Measurements from ENCODE around the gene DYRK1B.

The DYRK1B gene

GRCh38 chr19:39796000-39796498, 37.9 kb downstream of the DYRK1B start:
- DNase-seq (ENCODE audit: extremely low read depth, low read depth) = no peak
- no peak overlapping the region for H3K4me3 ChIP-seq (replicated peaks; ENCODE audit: low read depth, low read length)
- TF ChIP-seq, protein P1, sequence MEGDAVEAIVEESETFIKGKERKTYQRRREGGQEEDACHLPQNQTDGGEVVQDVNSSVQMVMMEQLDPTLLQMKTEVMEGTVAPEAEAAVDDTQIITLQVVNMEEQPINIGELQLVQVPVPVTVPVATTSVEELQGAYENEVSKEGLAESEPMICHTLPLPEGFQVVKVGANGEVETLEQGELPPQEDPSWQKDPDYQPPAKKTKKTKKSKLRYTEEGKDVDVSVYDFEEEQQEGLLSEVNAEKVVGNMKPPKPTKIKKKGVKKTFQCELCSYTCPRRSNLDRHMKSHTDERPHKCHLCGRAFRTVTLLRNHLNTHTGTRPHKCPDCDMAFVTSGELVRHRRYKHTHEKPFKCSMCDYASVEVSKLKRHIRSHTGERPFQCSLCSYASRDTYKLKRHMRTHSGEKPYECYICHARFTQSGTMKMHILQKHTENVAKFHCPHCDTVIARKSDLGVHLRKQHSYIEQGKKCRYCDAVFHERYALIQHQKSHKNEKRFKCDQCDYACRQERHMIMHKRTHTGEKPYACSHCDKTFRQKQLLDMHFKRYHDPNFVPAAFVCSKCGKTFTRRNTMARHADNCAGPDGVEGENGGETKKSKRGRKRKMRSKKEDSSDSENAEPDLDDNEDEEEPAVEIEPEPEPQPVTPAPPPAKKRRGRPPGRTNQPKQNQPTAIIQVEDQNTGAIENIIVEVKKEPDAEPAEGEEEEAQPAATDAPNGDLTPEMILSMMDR (IDR thresholded peaks at IDR 0.05; ENCODE audit: low read depth, low read length, missing control alignments) = no peak

DNA sequence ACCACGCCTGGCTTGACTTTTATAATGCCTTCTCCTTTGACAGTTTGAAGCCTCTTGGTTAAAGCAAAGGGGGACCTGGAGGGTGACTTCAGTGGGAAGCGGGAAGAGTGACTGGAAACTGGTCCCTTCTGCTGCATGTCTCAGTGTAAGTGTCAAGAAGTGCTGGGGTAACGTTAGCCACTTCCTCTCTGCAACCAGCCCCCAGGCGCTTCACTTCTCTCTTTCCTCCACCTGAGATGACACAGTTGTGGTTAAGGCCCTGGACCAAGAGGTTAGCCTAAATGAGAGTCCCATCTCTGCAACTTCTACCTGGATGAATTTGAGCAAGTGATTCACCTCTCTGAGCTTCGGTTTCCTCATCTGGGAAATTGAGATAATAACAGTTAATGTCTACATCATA, 39.0 kb downstream of the DYRK1B start:
- TF ChIP-seq, protein P1 (IDR thresholded peaks at IDR 0.05; ENCODE audit: low read depth, low read length, missing control alignments) = no peak
- no peak overlapping the region for H3K4me3 ChIP-seq (replicated peaks; ENCODE audit: low read depth, low read length)
- DNase-seq (ENCODE audit: extremely low read depth, low read depth) = no peak

- DNase-seq (ENCODE audit: extremely low read depth, low read depth) = peak; percentile 27
- TF ChIP-seq, protein P1 (IDR thresholded peaks at IDR 0.05; ENCODE audit: low read depth, low read length, missing control alignments) = peak; percentile 92
- H3K4me3 ChIP-seq (replicated peaks; ENCODE audit: low read depth, low read length) = peak overlapping the region; percentile 29
Measured at GRCh38 chr19:39792999-39793546, 40.9 kb downstream of the DYRK1B start.

DNA sequence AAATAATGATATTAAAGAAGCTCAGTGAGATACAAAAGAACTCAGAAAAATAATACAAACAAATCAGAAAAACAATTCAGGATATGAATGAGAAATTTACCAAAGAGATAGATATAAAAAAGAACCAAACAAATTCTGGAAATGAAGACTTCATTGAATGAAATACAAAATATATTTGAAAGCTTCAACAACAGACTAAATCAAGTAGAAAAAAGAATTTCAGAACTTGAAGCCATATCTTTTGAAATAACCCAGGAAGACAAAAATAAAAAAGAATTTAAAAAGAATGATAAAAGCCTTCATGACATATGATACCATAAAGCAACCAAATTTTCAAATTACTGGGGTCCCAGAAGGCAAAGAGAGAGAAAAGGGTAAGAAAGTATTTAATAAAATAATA, 45.7 kb downstream of the DYRK1B start:
- DNase-seq (ENCODE audit: extremely low read depth, low read depth) = no peak
- TF ChIP-seq, protein P1 (IDR thresholded peaks at IDR 0.05; ENCODE audit: low read depth, low read length, missing control alignments) = no peak

DNA sequence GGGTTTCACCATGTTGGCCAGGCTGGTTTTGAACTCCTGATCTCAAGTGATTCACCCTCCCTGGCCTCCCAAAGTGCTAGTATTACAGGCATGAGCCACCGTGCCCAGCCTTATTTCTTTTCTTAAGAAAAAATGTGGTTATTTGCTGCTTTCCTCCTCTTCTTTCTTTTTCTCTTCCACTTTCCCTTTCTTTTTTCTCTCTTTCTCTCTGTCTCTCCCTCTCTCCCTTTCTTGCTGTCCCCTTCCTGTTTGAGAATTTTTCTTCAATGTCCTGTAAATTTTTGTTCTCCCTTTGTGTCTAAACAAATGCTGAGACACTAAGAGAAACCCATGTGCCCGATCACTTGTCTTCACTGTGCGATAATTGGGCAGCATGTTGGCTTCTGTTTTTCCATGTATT, 53.1 kb downstream of the DYRK1B start:
- TF ChIP-seq, protein P1 (IDR thresholded peaks at IDR 0.05; ENCODE audit: low read depth, low read length, missing control alignments) = no peak
- DNase-seq (ENCODE audit: extremely low read depth, low read depth) = no peak
- no peak overlapping the region for H3K4me3 ChIP-seq (replicated peaks; ENCODE audit: low read depth, low read length)

More for the DNA sequence above, 45.7 kb downstream of the DYRK1B start:
- H3K4me3 ChIP-seq (replicated peaks; ENCODE audit: low read depth, low read length) = no peak overlapping the region

DNA sequence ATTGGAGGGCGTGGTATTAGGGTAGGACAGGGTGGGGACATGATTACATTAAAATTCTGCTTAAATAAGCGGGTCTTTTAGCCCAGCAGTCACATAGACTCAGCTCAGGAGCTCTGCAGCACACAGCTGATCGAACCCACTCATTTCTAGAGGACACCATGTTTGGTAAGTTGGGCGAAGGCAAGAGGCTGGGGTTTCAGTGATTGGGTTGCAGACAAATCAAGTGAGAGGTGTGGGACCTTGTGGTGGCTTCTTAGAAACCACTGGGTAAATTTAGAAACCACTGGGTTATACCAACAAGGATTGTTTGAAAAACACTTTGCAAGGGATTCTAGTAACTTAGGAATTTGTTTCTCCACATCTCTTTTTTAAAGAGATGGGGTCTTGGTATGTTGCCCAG, 55.2 kb downstream of the DYRK1B start, which contains the start of gene LEUTX:
LEUTX (plus strand) TSS at position 92 of the 400 bp plus-strand sequence; CDS start at position 159, 67 bp downstream.
- TF ChIP-seq, protein P1 (IDR thresholded peaks at IDR 0.05; ENCODE audit: low read depth, low read length, missing control alignments) = no peak
- no peak for DNase-seq (ENCODE audit: extremely low read depth, low read depth)
- H3K4me3 ChIP-seq (replicated peaks; ENCODE audit: low read depth, low read length) = no peak within 1 kb of the TSS

Data from HFF-Myc (cell line).